Loucy (cell line): ENCODE data around the gene CAP2.
"Not testable (repeated sequence)": the region's sequence is repeated elsewhere in the genome, so short reads cannot be mapped to it uniquely, and the experiment has no call there.

Experiments used
- H2AFZ ChIP-seq: fragments of 200-600 bp; sonication (generic); 2 replicates; pipeline ENCODE4 v1.6.0; 2016; ENCODE audit warnings: antibody characterized with exemption, mild to moderate bottlenecking, low read length, moderate library complexity
- H3F3A ChIP-seq: fragments of 200-600 bp; 2 replicates; pipeline ENCODE4 v1.6.0; 2016; ENCODE audit warnings: antibody characterized with exemption, low read depth, mild to moderate bottlenecking
- H3K27me3 ChIP-seq: fragments of 200-600 bp; sonication (generic); 2 replicates; pipeline ENCODE4 v1.6.1; 2014; ENCODE audit warnings: low read length, mild to moderate bottlenecking; ENCODE audit not compliant: insufficient read depth, poor library complexity, severe bottlenecking
- H3K36me3 ChIP-seq: fragments of 200-600 bp; sonication (generic); 2 replicates; pipeline ENCODE4 v1.6.1; 2016; ENCODE audit warnings: low read length; ENCODE audit not compliant: insufficient read depth
- H3K4me1 ChIP-seq: fragments of 200-600 bp; sonication (generic); 2 replicates; pipeline ENCODE4 v1.5.1; 2014; ENCODE audit warnings: low read length, mild to moderate bottlenecking; ENCODE audit not compliant: insufficient read depth, poor library complexity, severe bottlenecking
- H3K4me2 ChIP-seq: fragments of 200-600 bp; sonication (generic); 2 replicates; pipeline ENCODE4 v1.6.0; 2014; ENCODE audit warnings: antibody characterized with exemption, low read length, low read depth, mild to moderate bottlenecking; ENCODE audit not compliant: poor library complexity, severe bottlenecking
- H3K4me3 ChIP-seq: fragments of 200-600 bp; sonication (generic); 2 replicates; pipeline ENCODE4 v1.5.1; 2014; ENCODE audit warnings: low read length, mild to moderate bottlenecking, mixed read lengths; ENCODE audit not compliant: poor library complexity, severe bottlenecking
- H3K79me2 ChIP-seq: fragments of 200-600 bp; sonication (generic); 2 replicates; pipeline ENCODE4 v1.6.1; 2014; ENCODE audit warnings: low read length; ENCODE audit not compliant: insufficient read depth
- H3K9ac ChIP-seq: fragments of 200-600 bp; sonication (generic); 2 replicates; pipeline ENCODE4 v1.6.0; 2014; ENCODE audit warnings: mild to moderate bottlenecking, low read depth, low read length, moderate library complexity; ENCODE audit not compliant: poor library complexity, severe bottlenecking
- H3K9me2 ChIP-seq: fragments of 200-600 bp; sonication (generic); replicated peaks from 2 replicates; pipeline ENCODE4 v1.6.1; 2016; ENCODE audit warnings: low read depth, low read length, mixed read lengths
- H3K9me3 ChIP-seq: fragments of 200-600 bp; sonication (generic); 2 replicates; pipeline ENCODE4 v1.6.1; 2014; ENCODE audit warnings: mild to moderate bottlenecking, antibody characterized with exemption, low read length, low read depth; ENCODE audit not compliant: insufficient read depth
- H4K20me1 ChIP-seq: fragments of 200-600 bp; sonication (generic); 2 replicates; pipeline ENCODE4 v1.6.0; 2014; ENCODE audit warnings: antibody characterized with exemption, low read length, mild to moderate bottlenecking; ENCODE audit not compliant: insufficient read depth, poor library complexity, severe bottlenecking
- EZH2phosphoT487 ChIP-seq: fragments of 200-600 bp; IDR thresholded peaks from 2 replicates; pipeline ENCODE4 v1.6.1; 2018; ENCODE audit warnings: antibody characterized with exemption, mild to moderate bottlenecking, moderate library complexity, borderline replicate concordance
- TF ChIP-seq, protein P1 (sequence below): fragments of 200-600 bp; sonication (generic); conservative IDR thresholded peaks from 2 replicates; pipeline ENCODE4 v1.5.1; 2014; ENCODE audit warnings: mild to moderate bottlenecking, antibody characterized with exemption, low read length

Gene CAP2

DNA sequence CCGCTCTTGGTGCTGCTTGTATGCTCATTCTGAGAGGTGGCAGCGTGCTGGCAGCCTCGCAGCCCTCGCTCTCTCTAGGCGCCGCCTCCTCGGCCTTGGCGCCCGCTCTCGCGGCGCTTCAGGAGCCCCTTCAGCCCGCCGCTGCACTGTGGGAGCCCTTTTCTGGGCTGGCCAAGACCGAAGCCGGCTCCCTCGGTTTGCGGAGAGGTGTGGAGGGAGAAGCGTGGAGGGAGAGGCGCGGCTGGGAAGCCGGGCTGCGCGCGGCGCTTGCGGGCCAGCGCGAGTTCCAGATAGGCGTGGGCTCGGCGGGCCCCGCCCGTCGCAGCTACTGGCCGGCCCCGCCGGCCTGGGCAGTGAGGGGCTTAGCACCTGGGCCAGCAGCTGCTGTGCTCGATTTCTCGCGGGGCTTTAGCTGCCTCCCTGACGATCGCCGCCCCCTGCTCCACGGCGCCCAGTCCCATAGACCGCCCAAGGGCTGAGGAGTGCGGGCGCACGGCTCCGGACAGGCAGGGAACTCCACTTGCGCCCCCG is 187.2 kb downstream of the CAP2 start:
- H3K36me3 ChIP-seq = no peaks in the 10 kb centered on the region
- no peak overlapping the region for H2AFZ ChIP-seq
- no peaks in the 10 kb centered on the region for H3K9me2 ChIP-seq
- H3K9me3 ChIP-seq = no peaks in the 10 kb centered on the region
- no peak overlapping the region for H3K4me3 ChIP-seq
- H3K9ac ChIP-seq = no peak overlapping the region
- TF ChIP-seq, protein P1, sequence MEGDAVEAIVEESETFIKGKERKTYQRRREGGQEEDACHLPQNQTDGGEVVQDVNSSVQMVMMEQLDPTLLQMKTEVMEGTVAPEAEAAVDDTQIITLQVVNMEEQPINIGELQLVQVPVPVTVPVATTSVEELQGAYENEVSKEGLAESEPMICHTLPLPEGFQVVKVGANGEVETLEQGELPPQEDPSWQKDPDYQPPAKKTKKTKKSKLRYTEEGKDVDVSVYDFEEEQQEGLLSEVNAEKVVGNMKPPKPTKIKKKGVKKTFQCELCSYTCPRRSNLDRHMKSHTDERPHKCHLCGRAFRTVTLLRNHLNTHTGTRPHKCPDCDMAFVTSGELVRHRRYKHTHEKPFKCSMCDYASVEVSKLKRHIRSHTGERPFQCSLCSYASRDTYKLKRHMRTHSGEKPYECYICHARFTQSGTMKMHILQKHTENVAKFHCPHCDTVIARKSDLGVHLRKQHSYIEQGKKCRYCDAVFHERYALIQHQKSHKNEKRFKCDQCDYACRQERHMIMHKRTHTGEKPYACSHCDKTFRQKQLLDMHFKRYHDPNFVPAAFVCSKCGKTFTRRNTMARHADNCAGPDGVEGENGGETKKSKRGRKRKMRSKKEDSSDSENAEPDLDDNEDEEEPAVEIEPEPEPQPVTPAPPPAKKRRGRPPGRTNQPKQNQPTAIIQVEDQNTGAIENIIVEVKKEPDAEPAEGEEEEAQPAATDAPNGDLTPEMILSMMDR = no peak
- no peak for TF ChIP-seq EZH2phosphoT487
- H3K27me3 ChIP-seq = no peaks in the 10 kb centered on the region
- H3K79me2 ChIP-seq = no peaks in the 10 kb centered on the region
- no peaks in the 10 kb centered on the region for H4K20me1 ChIP-seq
- no peak overlapping the region for H3K4me2 ChIP-seq
- H3K4me1 ChIP-seq = no peaks in the 10 kb centered on the region
- H3F3A ChIP-seq = no peaks in the 10 kb centered on the region

DNA sequence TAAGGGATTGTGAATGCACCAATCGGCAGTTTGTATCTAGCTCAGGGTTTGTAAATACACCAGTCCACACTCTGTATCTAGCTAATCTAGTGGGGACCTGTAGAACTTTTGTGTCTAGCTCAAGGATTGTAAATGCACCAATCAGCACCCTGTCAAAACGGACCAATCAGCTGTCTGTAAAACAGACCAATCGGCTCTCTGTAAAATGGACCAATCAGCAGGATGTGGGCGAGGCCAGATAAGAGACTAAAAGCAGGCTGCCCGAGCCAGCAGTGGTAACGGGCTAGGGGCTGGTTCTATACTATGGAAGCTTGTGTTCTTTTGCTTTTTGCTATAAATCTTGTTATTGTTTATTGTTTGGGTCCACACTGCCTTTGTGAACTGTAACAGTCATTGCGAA is 187.9 kb downstream of the CAP2 start:
- not testable (repeated sequence) for H3K36me3 ChIP-seq, H2AFZ ChIP-seq, H3K9me2 ChIP-seq, H3K9me3 ChIP-seq, H4K20me1 ChIP-seq, H3K4me3 ChIP-seq, H3K4me1 ChIP-seq, H3K79me2 ChIP-seq, H3K9ac ChIP-seq, H3K4me2 ChIP-seq, H3K27me3 ChIP-seq, H3F3A ChIP-seq

DNA sequence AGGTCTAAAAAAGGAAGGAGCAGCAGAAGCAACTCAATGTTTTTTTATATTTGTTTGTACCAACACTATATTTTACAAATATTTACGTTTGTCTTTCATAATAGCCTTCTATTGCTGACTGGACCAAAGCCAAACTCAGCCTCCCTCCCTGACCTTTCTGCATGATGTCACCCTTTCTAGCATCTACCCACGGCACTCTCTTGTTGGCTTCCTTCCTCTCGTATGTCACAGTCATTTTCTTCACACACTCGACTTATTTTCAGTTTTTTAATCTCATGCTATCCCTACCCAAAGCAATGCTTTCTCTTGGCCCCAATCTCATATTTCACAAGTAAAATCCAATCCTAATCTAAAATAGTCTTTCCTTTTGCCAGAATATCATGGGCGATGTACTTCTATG is 190.4 kb downstream of the CAP2 start:
- Histone ChIP-seq H3K9me3 (no peaks in the 10 kb centered on the region), H3K79me2 (no peaks in the 10 kb centered on the region), H4K20me1 (no peaks in the 10 kb centered on the region), H3K9me2 (no peaks in the 10 kb centered on the region), H3F3A (no peaks in the 10 kb centered on the region), H3K9ac (no peak overlapping the region), H3K4me2 (no peak overlapping the region), H3K4me1 (no peaks in the 10 kb centered on the region), H3K27me3 (no peaks in the 10 kb centered on the region), H3K4me3 (no peak overlapping the region), H2AFZ (no peak overlapping the region), H3K36me3 (no peaks in the 10 kb centered on the region)
- no peak for TF ChIP-seq EZH2phosphoT487
- TF ChIP-seq, protein P1 = no peak

DNA sequence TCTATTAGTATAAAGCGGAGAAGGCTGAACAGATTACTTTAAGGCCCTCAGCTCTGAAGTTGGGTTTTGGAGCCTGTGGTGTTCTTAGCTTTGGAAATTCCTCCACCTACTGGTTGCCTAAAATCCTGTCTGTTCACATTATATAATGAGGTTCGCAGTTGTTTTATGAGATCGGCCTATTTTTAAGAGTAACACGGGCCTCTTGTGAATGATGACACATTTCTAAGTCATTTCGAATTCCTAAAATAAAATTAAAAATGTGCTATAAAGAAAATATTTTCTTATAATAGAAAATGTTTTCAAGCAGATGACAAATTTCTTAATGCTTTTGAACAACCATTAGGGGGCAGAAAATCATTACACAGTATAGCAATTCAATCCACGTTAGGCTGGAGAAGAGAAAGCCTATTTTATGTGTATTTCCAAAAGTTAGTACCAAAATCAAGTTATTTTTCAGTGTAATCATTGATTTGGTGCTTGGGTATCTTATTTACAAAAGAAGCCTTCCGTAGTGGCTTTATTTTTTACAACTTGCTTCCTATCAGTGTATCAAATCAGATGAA is 190.9 kb downstream of the CAP2 start:
- H3K4me3 ChIP-seq = no peak overlapping the region
- no peaks in the 10 kb centered on the region for H3K36me3 ChIP-seq
- no peaks in the 10 kb centered on the region for H3K4me1 ChIP-seq
- H3K9ac ChIP-seq = no peak overlapping the region
- no peaks in the 10 kb centered on the region for H3F3A ChIP-seq
- H3K27me3 ChIP-seq = no peaks in the 10 kb centered on the region
- no peaks in the 10 kb centered on the region for H3K79me2 ChIP-seq
- TF ChIP-seq, protein P1 = peak; percentile 94
- no peak for TF ChIP-seq EZH2phosphoT487
- H4K20me1 ChIP-seq = no peaks in the 10 kb centered on the region
- H3K9me3 ChIP-seq = no peaks in the 10 kb centered on the region
- no peaks in the 10 kb centered on the region for H3K9me2 ChIP-seq
- no peak overlapping the region for H3K4me2 ChIP-seq
- 0 out of 2 replicates have a peak overlapping the region, but pooled peaks have one; percentile 20 for H2AFZ ChIP-seq
